Neural cell (in vitro differentiated cells): ENCODE measurements around the gene PLA2G5. TPM values are rescaled to one million over a fixed set of nuclear protein-coding genes. Genes with fewer than 3 reads are reported as not detected.

Source experiments
- H2AFZ ChIP-seq: fragments of 200-600, 300-800 bp; sonication (generic), shearing (Covaris generic); 2 replicates; pipeline ENCODE4 v1.6.0; 2014; ENCODE audit warnings: low read depth, mild to moderate bottlenecking, antibody characterized with exemption, low read length, moderate library complexity
- H3F3A ChIP-seq: fragments of 200-600 bp; shearing (Covaris generic); 2 replicates; pipeline ENCODE4 v1.6.1; 2016; ENCODE audit warnings: mild to moderate bottlenecking, moderate library complexity, mixed read lengths, antibody characterized with exemption, low read length; ENCODE audit not compliant: insufficient read depth, poor library complexity, severe bottlenecking
- H3K27ac ChIP-seq: fragments of 200-600, 300-800 bp; sonication (generic), shearing (Covaris generic); 2 replicates; pipeline ENCODE4 v1.5.1; 2014; ENCODE audit warnings: mild to moderate bottlenecking, low read length, moderate library complexity
- H3K27me3 ChIP-seq: fragments of 300-800, 200-600 bp; sonication (generic), shearing (Covaris generic); 2 replicates; pipeline ENCODE4 v1.6.0; 2014; ENCODE audit warnings: mild to moderate bottlenecking, low read depth, low read length, moderate library complexity; ENCODE audit not compliant: insufficient read depth
- H3K36me3 ChIP-seq: fragments of 300-800, 200-600 bp; sonication (generic), shearing (Covaris generic); 2 replicates; pipeline ENCODE4 v1.5.1; 2014; ENCODE audit warnings: mild to moderate bottlenecking, antibody characterized with exemption, low read length, moderate library complexity; ENCODE audit not compliant: insufficient read depth
- H3K4me2 ChIP-seq: fragments of 300-800, 200-600 bp; sonication (generic), shearing (Covaris generic); 2 replicates; pipeline ENCODE4 v1.6.0; 2014; ENCODE audit warnings: mild to moderate bottlenecking, low read length
- H3K4me3 ChIP-seq: fragments of 300-800, 200-600 bp; sonication (generic), shearing (Covaris generic); 2 replicates; pipeline ENCODE4 v1.5.1; 2014; ENCODE audit warnings: mild to moderate bottlenecking, low read length, moderate library complexity
- H3K79me2 ChIP-seq: fragments of 200-600 bp; shearing (Covaris generic); replicated peaks from 2 replicates; pipeline ENCODE4 v1.6.0; 2014; ENCODE audit warnings: mild to moderate bottlenecking, low read length, moderate library complexity; ENCODE audit not compliant: insufficient read depth
- H3K9ac ChIP-seq: fragments of 300-800, 200-600 bp; sonication (generic), shearing (Covaris generic); 2 replicates; pipeline ENCODE4 v1.6.1; 2016; ENCODE audit warnings: mild to moderate bottlenecking, low read length, mixed read lengths
- H3K9me2 ChIP-seq: fragments of 200-600 bp; shearing (Covaris generic); 2 replicates; pipeline ENCODE4 v1.6.1; 2016; ENCODE audit warnings: mild to moderate bottlenecking, low read length, mixed read lengths; ENCODE audit not compliant: insufficient read depth
- H3K9me3 ChIP-seq: fragments of 200-600, 300-800 bp; sonication (generic), shearing (Covaris generic); 2 replicates; pipeline ENCODE4 v1.6.1; 2016; ENCODE audit warnings: mild to moderate bottlenecking, mixed run types, low read length, moderate library complexity, mixed read lengths
- H4K20me1 ChIP-seq: fragments of 200-600 bp; shearing (Covaris generic); 2 replicates; pipeline ENCODE4 v1.6.1; 2016; ENCODE audit warnings: mild to moderate bottlenecking, mixed run types; ENCODE audit not compliant: insufficient read depth
- CTCF ChIP-seq: fragments of 450-650 bp; IDR thresholded peaks from 2 replicates; pipeline ENCODE4 v1.5.1; 2014; ENCODE audit warnings: antibody characterized with exemption, mild to moderate bottlenecking, moderate library complexity; ENCODE audit not compliant: poor library complexity, severe bottlenecking
- EP300 ChIP-seq: fragments of 450-650 bp; conservative IDR thresholded peaks from 2 replicates; pipeline ENCODE4 v1.6.1; 2014; ENCODE audit warnings: antibody characterized with exemption, mild to moderate bottlenecking, moderate library complexity; ENCODE audit not compliant: poor library complexity, severe bottlenecking
- EZH2 ChIP-seq: fragments of 200-600, 300-800 bp; shearing (Covaris generic), sonication (generic); IDR thresholded peaks from 2 replicates; pipeline ENCODE4 v1.6.1; 2014; ENCODE audit warnings: antibody characterized with exemption, low read length, borderline replicate concordance, mild to moderate bottlenecking; ENCODE audit not compliant: insufficient read depth, poor library complexity, severe bottlenecking
- MXI1 ChIP-seq: fragments of 450-650 bp; conservative IDR thresholded peaks from 2 replicates; pipeline ENCODE4 v1.6.1; 2014; ENCODE audit warnings: antibody characterized with exemption, mild to moderate bottlenecking; ENCODE audit not compliant: poor library complexity, severe bottlenecking
- POLR2AphosphoS5 ChIP-seq: IDR thresholded peaks from 2 replicates; pipeline ENCODE4 v1.6.1; 2012
- RAD21 ChIP-seq: fragments of 450-650 bp; conservative IDR thresholded peaks from 2 replicates; pipeline ENCODE4 v1.6.1; 2014; ENCODE audit warnings: antibody characterized with exemption, mild to moderate bottlenecking, moderate library complexity
- REST ChIP-seq: IDR thresholded peaks from 2 replicates; pipeline ENCODE4 v1.6.1; 2012; ENCODE audit warnings: borderline replicate concordance
- SMC3 ChIP-seq: fragments of 450-650 bp; conservative IDR thresholded peaks from 2 replicates; pipeline ENCODE4 v1.6.1; 2014; ENCODE audit warnings: antibody characterized with exemption, mild to moderate bottlenecking, moderate library complexity; ENCODE audit not compliant: poor library complexity
- TAF1 ChIP-seq: IDR thresholded peaks from 2 replicates; pipeline ENCODE4 v1.6.1; 2012; ENCODE audit warnings: low read depth
- polyA plus RNA-seq: library from polyadenylated mRNA; depleted of rRNA; stranded (reverse); fragments of >200 nt; gene quantifications from 2 replicates; pipeline ENCODE4 v1.2.3, GENCODE V29; 2014

PLA2G5 gene
- polyA plus RNA-seq, 1 donor from 2014 or later = not detected

GRCh38 chr1:20076710-20077461, 6.9 kb downstream of the PLA2G5 start:
- Histone ChIP-seq H3K9ac (no peak overlapping the region), H3K27ac (no peak overlapping the region), H4K20me1 (no peaks in the 10 kb centered on the region), H3F3A (no peaks in the 10 kb centered on the region), H2AFZ (no peak overlapping the region), H3K4me3 (no peak overlapping the region), H3K9me3 (no peaks in the 10 kb centered on the region), H3K79me2 (no peaks in the 10 kb centered on the region), H3K9me2 (no peaks in the 10 kb centered on the region), H3K36me3 (no peaks in the 10 kb centered on the region), H3K4me2 (no peak overlapping the region), H3K27me3 (no peaks in the 10 kb centered on the region)
- TF ChIP-seq EZH2 (no peak), TAF1 (no peak), REST (no peak), RAD21 (no peak), MXI1 (no peak), SMC3 (no peak), POLR2AphosphoS5 (no peak), CTCF (no peak), EP300 (no peak)

- H3K36me3 ChIP-seq = no peaks in the 10 kb centered on the region
- H3K27me3 ChIP-seq = no peaks in the 10 kb centered on the region
- no peak overlapping the region for H3K27ac ChIP-seq
- no peaks in the 10 kb centered on the region for H3K9me3 ChIP-seq
- H3K4me3 ChIP-seq = no peak overlapping the region
- H3K9ac ChIP-seq = no peak overlapping the region
- H3K79me2 ChIP-seq = no peaks in the 10 kb centered on the region
- H3K4me2 ChIP-seq = no peak overlapping the region
- H4K20me1 ChIP-seq = no peaks in the 10 kb centered on the region
- no peaks in the 10 kb centered on the region for H3K9me2 ChIP-seq
- no peaks in the 10 kb centered on the region for H3F3A ChIP-seq
- H2AFZ ChIP-seq = no peak overlapping the region
- TF ChIP-seq EZH2 (no peak), TAF1 (no peak), REST (no peak), RAD21 (no peak), CTCF (no peak), MXI1 (no peak)
Observed at GRCh38 chr1:20078171-20078651, 8.2 kb downstream of the PLA2G5 start.
